Keratinocyte (primary cell): Measurements from ENCODE around the gene DAPK1. TPM values are rescaled to one million over a fixed set of nuclear protein-coding genes. Genes with fewer than 3 reads are reported as not detected.

Experiments used
- DNase-seq: peaks from one replicate; pipeline ENCODE4 v3.0.0-alpha.2; 2011; ENCODE audit warnings: low read depth, missing footprints, low spot score
- FAIRE-seq: peaks from 2 replicates; lab custom pipeline; 2011; peaks lifted over from hg19 to GRCh38; lab: Jason Lieb, UNC
- H2AFZ ChIP-seq: 2 replicates; pipeline ENCODE4 v1.6.0; 2012; ENCODE audit warnings: low read length, control low read depth, inconsistent platforms; ENCODE audit not compliant: control insufficient read depth
- H3K27ac ChIP-seq: 2 replicates; pipeline ENCODE4 v1.5.1; 2011; ENCODE audit warnings: low read length; ENCODE audit not compliant: control insufficient read depth, insufficient read depth
- H3K27me3 ChIP-seq: 3 replicates; pipeline ENCODE4 v1.6.0; 2011; ENCODE audit warnings: low read length; ENCODE audit not compliant: control insufficient read depth, insufficient read depth; ENCODE audit errors: extremely low read depth
- H3K36me3 ChIP-seq, 2 experiments: 2 replicates in 1 of 2; 3 replicates in 1 of 2; pipeline ENCODE4 v1.5.1; 2011; ENCODE audit warnings: low read length in 2 of 2, mild to moderate bottlenecking in 1 of 2; ENCODE audit not compliant: control insufficient read depth in 2 of 2, insufficient read depth in 2 of 2; ENCODE audit errors: extremely low read depth in 1 of 2
- H3K4me1 ChIP-seq: 3 replicates; pipeline ENCODE4 v1.5.1; 2011; ENCODE audit warnings: low read length; ENCODE audit not compliant: control insufficient read depth, insufficient read depth; ENCODE audit errors: extremely low read depth
- H3K4me2 ChIP-seq: 3 replicates; pipeline ENCODE4 v1.6.0; 2011; ENCODE audit warnings: low read depth, low read length; ENCODE audit not compliant: control insufficient read depth, insufficient read depth; ENCODE audit errors: extremely low read depth
- H3K4me3 ChIP-seq, 3 experiments: fragments of 200-600 bp in 1 of 3; sonication (generic) in 1 of 3; 2 replicates in 2 of 3; 3 replicates in 1 of 3; pipeline ENCODE4 v1.5.1; 2011 to 2016; ENCODE audit warnings: low read length in 3 of 3, mild to moderate bottlenecking in 3 of 3, control low read depth in 2 of 3, inconsistent platforms in 1 of 3, low read depth in 1 of 3, mixed read lengths in 1 of 3, mixed run types in 1 of 3, moderate library complexity in 1 of 3; ENCODE audit not compliant: control insufficient read depth in 2 of 3, insufficient read depth in 2 of 3; ENCODE audit errors: extremely low read depth in 1 of 3
- H3K79me2 ChIP-seq: 2 replicates; pipeline ENCODE4 v1.6.0; 2012; ENCODE audit warnings: low read length; ENCODE audit not compliant: control insufficient read depth, insufficient read depth
- H3K9ac ChIP-seq: 3 replicates; pipeline ENCODE4 v1.6.0; 2011; ENCODE audit warnings: low read length; ENCODE audit not compliant: control insufficient read depth, insufficient read depth; ENCODE audit errors: extremely low read depth
- H3K9me1 ChIP-seq: 3 replicates; pipeline ENCODE4 v1.6.0; 2011; ENCODE audit warnings: low read length; ENCODE audit not compliant: control insufficient read depth, insufficient read depth; ENCODE audit errors: extremely low read depth
- H3K9me3 ChIP-seq: 2 replicates; pipeline ENCODE4 v1.5.1; 2012; ENCODE audit warnings: low read depth, low read length; ENCODE audit not compliant: control insufficient read depth
- H4K20me1 ChIP-seq: 3 replicates; pipeline ENCODE4 v1.6.0; 2011; ENCODE audit warnings: low read length; ENCODE audit not compliant: control insufficient read depth, insufficient read depth; ENCODE audit errors: extremely low read depth
- EZH2 ChIP-seq: IDR thresholded peaks from one replicate; pipeline ENCODE4 v1.6.1; 2012; ENCODE audit warnings: inconsistent platforms, mild to moderate bottlenecking, low read length, moderate library complexity
- dilution Hi-C: fragments of 300-500 bp; cut with MboI; formaldehyde crosslinking; loops from one replicate; pipeline ENCODE4 v1.7.0; 2020; ENCODE audit warnings: low sequenced_read_pairs; ENCODE audit not compliant: extremely low pct_ligation_motif_present
- polyA plus RNA-seq, 5 experiments: library from polyadenylated mRNA; depleted of rRNA in 3 of 5; stranded (reverse) in 3 of 5; stranded (forward) in 1 of 5; unstranded in 1 of 5; fragments of >200 nt; gene quantifications; 1 replicate in 1 of 5; 2 replicates in 3 of 5; 3 replicates in 1 of 5; pipeline versions ENCODE4 v1.2.1 to v1.2.3, GENCODE V29; 2011 to 2012; ENCODE audit warnings: missing spikeins in 2 of 5, low read depth in 1 of 5, low replicate concordance in 1 of 5
- TF ChIP-seq, protein P1 (sequence below), 3 experiments: IDR thresholded peaks in 1 of 3; conservative IDR thresholded peaks in 1 of 3; optimal IDR thresholded peaks in 1 of 3; 2 replicates in 2 of 3; 3 replicates in 1 of 3; pipeline versions ENCODE3 to v1.5.1; 2011; ENCODE audit warnings: low read length in 3 of 3, mild to moderate bottlenecking in 3 of 3, moderate library complexity in 2 of 3, control low read depth in 1 of 3, inconsistent platforms in 1 of 3; ENCODE audit not compliant: insufficient read depth in 2 of 3; ENCODE audit errors: extremely low read depth in 1 of 3

The DAPK1 gene
- polyA plus RNA-seq, 1 donor (not counting 4 experiments of a cell fraction or from before 2014, with no cell fraction given) = 2.8 TPM

DNA sequence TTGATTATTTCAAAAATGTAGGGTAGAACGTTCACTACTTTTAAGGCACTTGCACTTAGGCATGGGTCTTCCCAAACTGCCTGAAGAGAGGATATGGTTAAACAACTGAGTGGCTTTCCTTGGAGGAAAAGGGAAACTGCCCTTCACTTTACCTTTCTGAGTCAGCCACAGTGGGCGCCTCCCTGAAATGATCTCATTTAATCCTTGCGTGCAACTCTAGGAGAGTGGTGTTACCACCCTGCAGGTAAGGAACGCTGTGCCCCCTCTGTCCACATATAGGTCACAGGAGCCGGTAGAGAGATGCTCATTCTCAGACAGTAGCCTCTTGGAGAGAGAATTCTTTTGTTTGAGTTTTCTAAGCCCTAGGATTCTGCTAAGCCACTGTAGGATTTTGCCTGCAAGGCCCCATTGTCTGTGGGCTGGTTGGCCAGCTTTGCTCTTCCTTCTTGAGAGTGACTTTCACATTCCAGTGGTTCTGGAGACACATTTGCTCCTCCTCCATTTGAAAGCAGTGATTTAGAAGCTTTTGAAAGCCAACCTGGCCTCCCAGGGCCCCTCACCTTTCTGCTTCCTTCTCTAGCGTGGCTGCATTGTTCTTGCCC, 118.0 kb downstream of the DAPK1 start:
- Histone ChIP-seq H4K20me1 (no peaks in the 10 kb centered on the region), H2AFZ (no peak overlapping the region), H3K4me2 (no peak overlapping the region), H3K79me2 (no peaks in the 10 kb centered on the region), H3K27me3 (no peaks in the 10 kb centered on the region), H3K27ac (no peak overlapping the region), H3K4me1 (no peaks in the 10 kb centered on the region), H3K4me3 (no peak overlapping the region), H3K36me3 (no peaks in the 10 kb centered on the region), H3K9ac (no peak overlapping the region), H3K9me3 (no peaks in the 10 kb centered on the region), H3K9me1 (no peaks in the 10 kb centered on the region)
- FAIRE-seq (no peak), DNase-seq (no peak)
- TF ChIP-seq, protein P1, sequence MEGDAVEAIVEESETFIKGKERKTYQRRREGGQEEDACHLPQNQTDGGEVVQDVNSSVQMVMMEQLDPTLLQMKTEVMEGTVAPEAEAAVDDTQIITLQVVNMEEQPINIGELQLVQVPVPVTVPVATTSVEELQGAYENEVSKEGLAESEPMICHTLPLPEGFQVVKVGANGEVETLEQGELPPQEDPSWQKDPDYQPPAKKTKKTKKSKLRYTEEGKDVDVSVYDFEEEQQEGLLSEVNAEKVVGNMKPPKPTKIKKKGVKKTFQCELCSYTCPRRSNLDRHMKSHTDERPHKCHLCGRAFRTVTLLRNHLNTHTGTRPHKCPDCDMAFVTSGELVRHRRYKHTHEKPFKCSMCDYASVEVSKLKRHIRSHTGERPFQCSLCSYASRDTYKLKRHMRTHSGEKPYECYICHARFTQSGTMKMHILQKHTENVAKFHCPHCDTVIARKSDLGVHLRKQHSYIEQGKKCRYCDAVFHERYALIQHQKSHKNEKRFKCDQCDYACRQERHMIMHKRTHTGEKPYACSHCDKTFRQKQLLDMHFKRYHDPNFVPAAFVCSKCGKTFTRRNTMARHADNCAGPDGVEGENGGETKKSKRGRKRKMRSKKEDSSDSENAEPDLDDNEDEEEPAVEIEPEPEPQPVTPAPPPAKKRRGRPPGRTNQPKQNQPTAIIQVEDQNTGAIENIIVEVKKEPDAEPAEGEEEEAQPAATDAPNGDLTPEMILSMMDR (optimal IDR thresholded peaks at IDR 0.05 in 1 of 3, IDR thresholded peaks at IDR 0.05 in 1 of 3, conservative IDR thresholded peaks at IDR 0.05 in 1 of 3; ENCODE audit: extremely low read depth in 1 of 3, insufficient read depth in 2 of 3, low read length in 3 of 3) = no peak
- no peak for TF ChIP-seq EZH2
- dilution Hi-C loops = no loop called here

- FAIRE-seq = no peak
Measured at GRCh38 chr9:87618226-87618625, 120.6 kb downstream of the DAPK1 start.

More at GRCh38 chr9:87618226-87618625, 120.6 kb downstream of the DAPK1 start:
- H3K9me3 ChIP-seq = no peaks in the 10 kb centered on the region
- no peak overlapping the region for H3K4me3 ChIP-seq
- no peak overlapping the region for H3K27ac ChIP-seq
- no peak overlapping the region for H2AFZ ChIP-seq
- H3K9me1 ChIP-seq = no peaks in the 10 kb centered on the region
- H3K79me2 ChIP-seq = no peaks in the 10 kb centered on the region
- H3K27me3 ChIP-seq = peaks cover 3% of the 10 kb centered on the region
- no peak overlapping the region for H3K4me2 ChIP-seq
- dilution Hi-C loops = no loop called here
- H3K9ac ChIP-seq = no peak overlapping the region
- DNase-seq = no peak
- no peaks in the 10 kb centered on the region for H3K4me1 ChIP-seq
- H3K36me3 ChIP-seq = no peaks in the 10 kb centered on the region
- H4K20me1 ChIP-seq = no peaks in the 10 kb centered on the region
- no peak for TF ChIP-seq EZH2
- TF ChIP-seq, protein P1 (optimal IDR thresholded peaks at IDR 0.05 in 1 of 3, IDR thresholded peaks at IDR 0.05 in 1 of 3, conservative IDR thresholded peaks at IDR 0.05 in 1 of 3; ENCODE audit: extremely low read depth in 1 of 3, insufficient read depth in 2 of 3, low read length in 3 of 3) = no peak
